DOHH2 (cell line): ENCODE results near the gene KCNJ6.

Experiments used
- EZH2phosphoT487 ChIP-seq: fragments of 200-600 bp; sonication (generic); IDR thresholded peaks from 2 replicates; pipeline ENCODE4 v1.6.1; 2017; ENCODE audit warnings: borderline replicate concordance, mild to moderate bottlenecking, antibody characterized with exemption, low read length, moderate library complexity, mixed read lengths
- TF ChIP-seq, protein P1 (sequence below): fragments of 200-600 bp; sonication (generic); IDR thresholded peaks from one replicate; pipeline ENCODE4 v1.5.1; 2014; ENCODE audit warnings: antibody characterized with exemption, mild to moderate bottlenecking, low read depth, low read length; ENCODE audit not compliant: poor library complexity, severe bottlenecking

- TF ChIP-seq, protein P1, sequence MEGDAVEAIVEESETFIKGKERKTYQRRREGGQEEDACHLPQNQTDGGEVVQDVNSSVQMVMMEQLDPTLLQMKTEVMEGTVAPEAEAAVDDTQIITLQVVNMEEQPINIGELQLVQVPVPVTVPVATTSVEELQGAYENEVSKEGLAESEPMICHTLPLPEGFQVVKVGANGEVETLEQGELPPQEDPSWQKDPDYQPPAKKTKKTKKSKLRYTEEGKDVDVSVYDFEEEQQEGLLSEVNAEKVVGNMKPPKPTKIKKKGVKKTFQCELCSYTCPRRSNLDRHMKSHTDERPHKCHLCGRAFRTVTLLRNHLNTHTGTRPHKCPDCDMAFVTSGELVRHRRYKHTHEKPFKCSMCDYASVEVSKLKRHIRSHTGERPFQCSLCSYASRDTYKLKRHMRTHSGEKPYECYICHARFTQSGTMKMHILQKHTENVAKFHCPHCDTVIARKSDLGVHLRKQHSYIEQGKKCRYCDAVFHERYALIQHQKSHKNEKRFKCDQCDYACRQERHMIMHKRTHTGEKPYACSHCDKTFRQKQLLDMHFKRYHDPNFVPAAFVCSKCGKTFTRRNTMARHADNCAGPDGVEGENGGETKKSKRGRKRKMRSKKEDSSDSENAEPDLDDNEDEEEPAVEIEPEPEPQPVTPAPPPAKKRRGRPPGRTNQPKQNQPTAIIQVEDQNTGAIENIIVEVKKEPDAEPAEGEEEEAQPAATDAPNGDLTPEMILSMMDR: no peak
- no peak for TF ChIP-seq EZH2phosphoT487
Observed at GRCh38 chr21:37891972-37892371, 24.3 kb downstream of the KCNJ6 start.
